K562 (cell line): ENCODE results near the gene CELA3B. TPM values are rescaled to one million over a fixed set of nuclear protein-coding genes. Genes with fewer than 3 reads are reported as not detected.

Source experiments
- ATAC-seq: fragments of 200-7000 bp; cut with Tn5 transposase; 3 replicates; pipeline ENCODE4 v1.9.1; 2020; ENCODE audit warnings: moderate library complexity
- BruUV-seq: library from RNA; stranded (reverse); fragments of 400-500 nt; replicated peaks from 2 replicates; lab custom pipeline; 2021; lab: Mats Ljungman, UMichigan
- CTCF ChIA-PET: fragments of 300-600 bp; formaldehyde crosslinking; extraction: SDS; loops from one replicate; lab custom pipeline; 2021; ENCODE audit warnings: low intra/inter-chr PET ratio; lab: Yijun Ruan, JAX
- POLR2A ChIA-PET: fragments of 300-600, 350-650 bp; sonication (Branson Sonifier 250); formaldehyde crosslinking; extraction: SDS; loops from one replicate; lab custom pipeline; 2021; ENCODE audit warnings: antibody characterized with exemption, inconsistent platforms; lab: Yijun Ruan, JAX
- DNase-seq, 4 experiments: peaks; one replicate each; pipeline versions ENCODE4 v3.0.0 to v3.0.0-alpha.2; 2011 to 2018; ENCODE audit warnings: low spot score in 3 of 4, mixed read lengths in 3 of 4; ENCODE audit errors: extremely low read depth in 1 of 4
- FAIRE-seq: peaks from 2 replicates; lab custom pipeline; 2011; peaks lifted over from hg19 to GRCh38; lab: Jason Lieb, UNC
- H2AFZ ChIP-seq: 2 replicates; pipeline ENCODE4 v1.6.0; 2011; ENCODE audit warnings: low read depth, low read length, control low read depth, inconsistent platforms
- H3K27ac ChIP-seq: fragments of 200-600 bp; 3 replicates; pipeline ENCODE4 v1.8.0; 2011; ENCODE audit warnings: low read depth, mild to moderate bottlenecking, control low read depth, inconsistent platforms, low read length, moderate library complexity, mixed read lengths; ENCODE audit errors: extremely low read depth
- H3K27me3 ChIP-seq, 2 experiments: fragments of 300-600 bp in 1 of 2; 2 replicates in 1 of 2; 3 replicates in 1 of 2; pipeline versions ENCODE4 v1.6.0 to v1.8.0; 2011; ENCODE audit warnings: inconsistent platforms in 2 of 2, low read length in 2 of 2, mild to moderate bottlenecking in 1 of 2, mixed read lengths in 1 of 2, moderate library complexity in 1 of 2; ENCODE audit not compliant: control insufficient read depth in 2 of 2, insufficient read depth in 2 of 2
- H3K36me3 ChIP-seq: fragments of 300-600 bp; 3 replicates; pipeline ENCODE4 v1.8.0; 2011; ENCODE audit warnings: mild to moderate bottlenecking, low read length, inconsistent platforms; ENCODE audit not compliant: control insufficient read depth, insufficient read depth
- H3K4me1 ChIP-seq, 2 experiments: fragments of 200-600 bp in 1 of 2; replicated peaks in 1 of 2; 2 replicates in 1 of 2; 3 replicates in 1 of 2; pipeline versions ENCODE4 v1.5.1 to v1.8.0; 2011; ENCODE audit warnings: inconsistent platforms in 2 of 2, low read length in 2 of 2, mild to moderate bottlenecking in 1 of 2, mixed read lengths in 1 of 2, moderate library complexity in 1 of 2; ENCODE audit not compliant: control insufficient read depth in 2 of 2, insufficient read depth in 2 of 2
- H3K4me2 ChIP-seq: 2 replicates; pipeline ENCODE4 v1.6.1; 2011; ENCODE audit warnings: low read length, control low read depth, inconsistent platforms, mixed read lengths; ENCODE audit not compliant: insufficient read depth
- H3K4me3 ChIP-seq: fragments of 200-600 bp; sonication (generic), shearing (Covaris generic); 2 replicates; pipeline ENCODE4 v1.5.1; 2016; ENCODE audit warnings: control low read depth, inconsistent platforms
- H3K79me2 ChIP-seq: fragments of 200-600 bp; 3 replicates; pipeline ENCODE4 v1.8.0; 2011; ENCODE audit warnings: low read length, inconsistent platforms; ENCODE audit not compliant: control insufficient read depth, insufficient read depth
- H3K9ac ChIP-seq, 2 experiments: 2 replicates each; pipeline versions ENCODE4 v1.6.0 to v1.6.1; 2011; ENCODE audit warnings: low read depth in 2 of 2, low read length in 2 of 2, control low read depth in 1 of 2, inconsistent platforms in 1 of 2, mild to moderate bottlenecking in 1 of 2, mixed read lengths in 1 of 2; ENCODE audit not compliant: insufficient read depth in 1 of 2
- H3K9me1 ChIP-seq: one replicate; pipeline ENCODE4 v1.6.0; 2011; ENCODE audit warnings: inconsistent platforms, mild to moderate bottlenecking, low read length, moderate library complexity; ENCODE audit not compliant: control insufficient read depth, insufficient read depth
- H3K9me3 ChIP-seq: replicated peaks from 2 replicates; pipeline ENCODE4 v1.5.1; 2011; ENCODE audit warnings: low read depth, low read length, inconsistent platforms; ENCODE audit not compliant: control insufficient read depth, insufficient read depth
- H4K20me1 ChIP-seq: replicated peaks from 2 replicates; pipeline ENCODE4 v1.6.1; 2011; ENCODE audit warnings: low read length, inconsistent platforms, mixed read lengths; ENCODE audit not compliant: control insufficient read depth, insufficient read depth
- CBX3 ChIP-seq, 2 experiments: IDR thresholded peaks; 1 replicate in 1 of 2; 2 replicates in 1 of 2; pipeline ENCODE4 v1.6.1; 2012; ENCODE audit warnings: inconsistent platforms in 2 of 2, low read length in 2 of 2, borderline replicate concordance in 1 of 2, control low read depth in 1 of 2
- CHCHD3 ChIP-seq: fragments of 250-450 bp; sonication (Bioruptor Pico); IDR thresholded peaks from 2 replicates; pipeline ENCODE4 v2.1.2; 2022; ENCODE audit warnings: mild to moderate bottlenecking
- CUX1 ChIP-seq: fragments of 200-800 bp; sonication (Bioruptor generic); IDR thresholded peaks from 2 replicates; pipeline ENCODE4 v1.6.1; 2016; ENCODE audit warnings: missing genetic modification characterization, missing compliant biosample characterization
- EHMT2 ChIP-seq: fragments of 450-650 bp; IDR thresholded peaks from 2 replicates; pipeline ENCODE4 v1.6.1; 2018; ENCODE audit warnings: antibody characterized with exemption
- ETV5 ChIP-seq: sonication (generic); formaldehyde crosslinking; IDR thresholded peaks from 2 replicates; pipeline ENCODE4 v1.4.0; 2020; ENCODE audit warnings: low read depth, mild to moderate bottlenecking, missing genetic modification reagents
- HNRNPUL1 ChIP-seq: fragments of 200-400 bp; formaldehyde crosslinking; IDR thresholded peaks from 2 replicates; pipeline ENCODE4 v1.6.1; 2017; ENCODE audit warnings: low read length
- MEF2A ChIP-seq: IDR thresholded peaks from 2 replicates; pipeline ENCODE4 v1.6.1; 2011; ENCODE audit warnings: low read depth, mild to moderate bottlenecking, low read length, moderate library complexity; ENCODE audit not compliant: control insufficient read depth
- MITF ChIP-seq: IDR thresholded peaks from 2 replicates; pipeline ENCODE4 v1.6.1; 2014; ENCODE audit warnings: antibody characterized with exemption
- NELFE ChIP-seq: IDR thresholded peaks from 2 replicates; pipeline ENCODE4 v1.6.1; 2011; ENCODE audit warnings: mild to moderate bottlenecking; ENCODE audit not compliant: insufficient read depth, insufficient read length
- SMAD1 ChIP-seq: fragments of 150-350 bp; IDR thresholded peaks from 2 replicates; pipeline ENCODE4 v1.6.1; 2014; ENCODE audit warnings: low read length, low read depth; ENCODE audit not compliant: partially characterized antibody
- ZFPM2 ChIP-seq: fragments of 250-450 bp; sonication (Bioruptor Pico); IDR thresholded peaks from 2 replicates; pipeline ENCODE4 v1.5.1; 2022; ENCODE audit warnings: mild to moderate bottlenecking
- ZNF311 ChIP-seq: fragments of 250-450 bp; sonication (Bioruptor Pico); IDR thresholded peaks from 2 replicates; pipeline ENCODE4 v1.4.0; 2020; ENCODE audit warnings: mild to moderate bottlenecking, moderate library complexity
- ZZZ3 ChIP-seq: fragments of 450-650 bp; IDR thresholded peaks from 2 replicates; pipeline ENCODE4 v1.6.1; 2016; ENCODE audit warnings: antibody characterized with exemption, mild to moderate bottlenecking, moderate library complexity
- WGBS: fragments of 100-300 bp; shearing (Covaris generic); methylation state at CpG from one replicate; pipeline ENCODE4 v1.1.6; 2016; ENCODE audit warnings: low coverage, mixed read lengths; ENCODE audit not compliant: insufficient coverage; ENCODE audit errors: missing lambda C conversion rate; 5-methylcytosine and 5-hydroxymethylcytosine counted together
- in situ Hi-C: fragments of 300-500 bp; cut with MboI; formaldehyde crosslinking; loops from 4 replicates; pipeline ENCODE4 v1.15.0; 2018; ENCODE audit warnings: inconsistent platforms, mixed read lengths
- intact Hi-C: fragments of 100-400 bp; cut with micrococcal nuclease; formaldehyde crosslinking; loops from 2 replicates; pipeline ENCODE4 v1.14.2; 2022
- polyA plus RNA-seq, 8 experiments: library from polyadenylated mRNA; depleted of rRNA in 4 of 8; stranded (reverse) in 5 of 8; unstranded in 3 of 8; fragments of >200 nt; fragmentation: Nextera tagmentation in 2 of 8; fragmentation: Illumina TruSeq in 1 of 8; extraction: Ambion mirVana in 2 of 8; extraction: Trizol in 1 of 8; gene quantifications; 2 replicates each; pipeline versions ENCODE4 v1.2.1 to v1.2.3, GENCODE V29; 2011 to 2014; ENCODE audit warnings: inconsistent platforms in 1 of 8, missing spikeins in 1 of 8
- total RNA-seq, 7 experiments: library from RNA; depleted of rRNA in 6 of 7; stranded (reverse); fragments of >200 nt in 6 of 7; fragmentation: Illumina TruSeq in 2 of 7; extraction: Trizol in 2 of 7; gene quantifications; 2 replicates each; pipeline versions ENCODE4 v1.2.1 to v1.2.3, GENCODE V29; 2011 to 2021; ENCODE audit warnings: low replicate concordance in 1 of 7

The CELA3B gene
- total and polyA plus RNA-seq, 9 of the 15 experiments (the other 6 are each of a cell fraction or from before 2014, with no cell fraction given), result 3.1 TPM; not detected in 8

GRCh38 chr1:22001409-22001808, 24.6 kb downstream of the CELA3B start, which contains the start of gene CELA3A:
TSS of gene CELA3A (plus strand) at chr1:22001657. CDS start at chr1:22001675, 18 bp downstream.
- Histone ChIP-seq H3K9ac (no peak within 1 kb of the TSS; a peak in 1 of 4 replicates), H4K20me1 (no peaks in the 10 kb centered on the region), H3K9me1 (no peaks in the 10 kb centered on the region), H3K27ac (no peak within 1 kb of the TSS), H3K4me3 (no peak within 1 kb of the TSS), H3K4me1 (peaks cover 0 to 3% of the 10 kb centered on the region in 2 experiments; a peak in 3 of 5 replicates), H2AFZ (no peak within 1 kb of the TSS), H3K79me2 (no peaks in the 10 kb centered on the region), H3K4me2 (no peak within 1 kb of the TSS), H3K36me3 (no peaks in the 10 kb centered on the region), H3K9me3 (no peaks in the 10 kb centered on the region), H3K27me3 (peaks cover 4 to 23% of the 10 kb centered on the region in 2 experiments; a peak in 3 of 5 replicates)
- ATAC-seq, result no peak
- ChIA-PET CTCF (no interaction called here), POLR2A (no interaction called here)
- DNase-seq, result no peak
- FAIRE-seq, result no peak
- WGBS, result 9% methylated on average over 5 of the region's 5 CpGs
- intact Hi-C loops (no loop called here), in situ Hi-C loops (no loop called here)
- no TSS peak for BruUV-seq
- no peak for TF ChIP-seq HNRNPUL1
- no peak for TF ChIP-seq ZFPM2 (CRISPR knock-in tag)
- no peak for TF ChIP-seq CBX3 (IDR thresholded peaks at IDR 0.05; ENCODE audit: borderline replicate concordance in 1 of 2, low read length in 2 of 2)
- TF ChIP-seq EHMT2, result no peak
- no peak for TF ChIP-seq ZZZ3
- no peak for TF ChIP-seq SMAD1
- TF ChIP-seq ZNF311 (CRISPR knock-in tag), result no peak
- no peak for TF ChIP-seq NELFE
- no peak for TF ChIP-seq MEF2A
- no peak for TF ChIP-seq ETV5 (CRISPR knock-in tag)
- no peak for TF ChIP-seq MITF
- TF ChIP-seq CHCHD3 (CRISPR knock-in tag), result no peak
- TF ChIP-seq CUX1 (CRISPR knock-in tag), result no peak
